Peyer's patch (tissue), 4 donors: ENCODE data around the gene FOXQ1.

ENCODE experiments used
- POLR2A ChIP-seq, 2 donors: fragments of 450-650 bp; IDR thresholded peaks; one replicate each; pipeline ENCODE4 v1.5.1; 2017; ENCODE audit warnings: antibody characterized with exemption in 2 of 2, mild to moderate bottlenecking in 2 of 2, moderate library complexity in 2 of 2
- TF ChIP-seq, protein P1 (sequence below), 6 experiments: fragments of 450-650 bp in 4 of 6; fragments of 200-600 bp in 2 of 6; sonication (generic) in 1 of 6; IDR thresholded peaks; one replicate each; pipeline ENCODE4 v1.5.1; 2017 to 2019; ENCODE audit warnings: antibody characterized with exemption in 6 of 6, mild to moderate bottlenecking in 3 of 6, moderate library complexity in 1 of 6

GRCh38 chr6:1317302-1317815 lies 5.5 kb downstream of the FOXQ1 start:
- no peak for TF ChIP-seq POLR2A (IDR thresholded peaks at IDR 0.05)
- TF ChIP-seq, protein P1, sequence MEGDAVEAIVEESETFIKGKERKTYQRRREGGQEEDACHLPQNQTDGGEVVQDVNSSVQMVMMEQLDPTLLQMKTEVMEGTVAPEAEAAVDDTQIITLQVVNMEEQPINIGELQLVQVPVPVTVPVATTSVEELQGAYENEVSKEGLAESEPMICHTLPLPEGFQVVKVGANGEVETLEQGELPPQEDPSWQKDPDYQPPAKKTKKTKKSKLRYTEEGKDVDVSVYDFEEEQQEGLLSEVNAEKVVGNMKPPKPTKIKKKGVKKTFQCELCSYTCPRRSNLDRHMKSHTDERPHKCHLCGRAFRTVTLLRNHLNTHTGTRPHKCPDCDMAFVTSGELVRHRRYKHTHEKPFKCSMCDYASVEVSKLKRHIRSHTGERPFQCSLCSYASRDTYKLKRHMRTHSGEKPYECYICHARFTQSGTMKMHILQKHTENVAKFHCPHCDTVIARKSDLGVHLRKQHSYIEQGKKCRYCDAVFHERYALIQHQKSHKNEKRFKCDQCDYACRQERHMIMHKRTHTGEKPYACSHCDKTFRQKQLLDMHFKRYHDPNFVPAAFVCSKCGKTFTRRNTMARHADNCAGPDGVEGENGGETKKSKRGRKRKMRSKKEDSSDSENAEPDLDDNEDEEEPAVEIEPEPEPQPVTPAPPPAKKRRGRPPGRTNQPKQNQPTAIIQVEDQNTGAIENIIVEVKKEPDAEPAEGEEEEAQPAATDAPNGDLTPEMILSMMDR (IDR thresholded peaks at IDR 0.05) = no peak
